Small intestine (tissue), 7 donors: ENCODE results near the gene ADAMTS4. TPM values are rescaled to one million over a fixed set of nuclear protein-coding genes. Genes with fewer than 3 reads are reported as not detected.

Source experiments
- DNase-seq, 2 donors: peaks; one replicate each; pipeline versions ENCODE4 v3.0.0 to v3.0.0-alpha.2; 2013
- FAIRE-seq: peaks from 2 replicates; lab custom pipeline; 2012; peaks lifted over from hg19 to GRCh38; lab: Jason Lieb, UNC
- H3K27ac ChIP-seq, 3 donors: one replicate each; pipeline ENCODE4 v1.5.1; 2013; ENCODE audit warnings: low read length in 2 of 3, mild to moderate bottlenecking in 2 of 3, control low read depth in 1 of 3, inconsistent platforms in 1 of 3, low read depth in 1 of 3, moderate library complexity in 1 of 3
- H3K27me3 ChIP-seq, 3 donors: one replicate each; pipeline ENCODE4 v1.6.1; 2013; ENCODE audit warnings: low read length in 3 of 3, inconsistent platforms in 1 of 3; ENCODE audit not compliant: control insufficient read depth in 3 of 3, insufficient read depth in 3 of 3
- H3K36me3 ChIP-seq, 3 donors: one replicate each; pipeline ENCODE4 v1.6.1; 2013; ENCODE audit warnings: low read length in 3 of 3, inconsistent platforms in 1 of 3, low read depth in 1 of 3, mild to moderate bottlenecking in 1 of 3, moderate library complexity in 1 of 3; ENCODE audit not compliant: control insufficient read depth in 3 of 3, insufficient read depth in 2 of 3
- H3K4me1 ChIP-seq, 3 donors: one replicate each; pipeline ENCODE4 v1.6.1; 2013; ENCODE audit warnings: low read length in 2 of 3, inconsistent platforms in 1 of 3, low read depth in 1 of 3, mild to moderate bottlenecking in 1 of 3, moderate library complexity in 1 of 3; ENCODE audit not compliant: control insufficient read depth in 3 of 3, insufficient read depth in 2 of 3
- H3K4me3 ChIP-seq, 3 donors: one replicate each; pipeline ENCODE4 v1.5.1; 2013; ENCODE audit warnings: low read length in 3 of 3, control low read depth in 1 of 3, inconsistent platforms in 1 of 3, low read depth in 1 of 3, mild to moderate bottlenecking in 1 of 3, moderate library complexity in 1 of 3
- H3K9me3 ChIP-seq, 2 donors: one replicate each; pipeline ENCODE4 v1.6.1; 2013; ENCODE audit warnings: low read depth in 1 of 2, low read length in 1 of 2; ENCODE audit not compliant: control insufficient read depth in 2 of 2, insufficient read depth in 1 of 2
- WGBS, 3 donors: extraction: QIAGEN DNeasy Blood & Tissue Kit; methylation state at CpG; one replicate each; pipeline ENCODE4 v1.1.7; 2013; 5-methylcytosine and 5-hydroxymethylcytosine counted together
- polyA plus RNA-seq, 4 donors: library from polyadenylated mRNA; stranded (reverse) in 3 of 4; unstranded in 1 of 4; fragments of 200-250 nt in 3 of 4; fragments of 120-200 nt in 1 of 4; gene quantifications; one replicate each; pipeline versions ENCODE4 v1.2.1 to v1.2.3, GENCODE V29; 2013
- donor health status: healthy with polysubstance abuse.
- donor health status: control.
- donor health status: control.
- donor health status: Bipolar disorder and iron deficiency.
- donor health status: healthy.

ADAMTS4 gene
- polyA plus RNA-seq, 4 donors: under 0.01 to 7.9 (median 0.78) TPM

DNA sequence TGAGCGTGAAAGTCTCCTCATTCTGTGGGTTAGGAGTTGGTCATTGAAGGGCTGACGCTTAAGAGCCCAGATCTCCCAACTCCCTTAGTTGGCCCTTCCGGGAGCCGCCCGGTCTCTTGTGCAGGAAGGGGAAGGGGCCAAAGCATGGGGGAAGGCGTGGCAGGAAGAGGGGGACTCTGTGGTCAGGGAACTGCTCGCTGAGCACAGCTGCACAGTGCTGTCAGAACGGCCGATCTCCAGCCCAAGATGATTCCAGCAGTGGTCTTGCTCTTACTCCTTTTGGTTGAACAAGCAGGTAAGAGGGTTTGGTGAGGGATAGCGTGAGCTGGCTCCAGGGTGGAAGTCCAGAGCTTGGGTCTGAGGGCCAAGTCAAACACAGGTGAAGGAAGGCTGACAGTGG is 16.2 kb upstream of the ADAMTS4 start, which contains the start of gene FCER1G:
Gene FCER1G, plus strand, starts transcription at position 220 of the 400 bp plus-strand sequence. Its CDS starts 27 bp downstream, at position 247.
- peaks cover 18 to 53% (median 23%) of the 10 kb centered on the region in 3 donors for H3K36me3 ChIP-seq
- WGBS, 3 donors: 62 to 82% (median 81%) methylated on average over 10 of the region's 10 CpGs
- H3K4me3 ChIP-seq: no peak within 1 kb of the TSS
- no peaks in the 10 kb centered on the region for H3K9me3 ChIP-seq
- H3K27me3 ChIP-seq: no peaks in the 10 kb centered on the region
- peaks cover 3 to 40% (median 6%) of the 10 kb centered on the region in 3 donors for H3K4me1 ChIP-seq
- FAIRE-seq (no peak), DNase-seq (no peak)
- peak within 1 kb of the TSS in 1 of 3 donors; percentile 71 for H3K27ac ChIP-seq

DNA sequence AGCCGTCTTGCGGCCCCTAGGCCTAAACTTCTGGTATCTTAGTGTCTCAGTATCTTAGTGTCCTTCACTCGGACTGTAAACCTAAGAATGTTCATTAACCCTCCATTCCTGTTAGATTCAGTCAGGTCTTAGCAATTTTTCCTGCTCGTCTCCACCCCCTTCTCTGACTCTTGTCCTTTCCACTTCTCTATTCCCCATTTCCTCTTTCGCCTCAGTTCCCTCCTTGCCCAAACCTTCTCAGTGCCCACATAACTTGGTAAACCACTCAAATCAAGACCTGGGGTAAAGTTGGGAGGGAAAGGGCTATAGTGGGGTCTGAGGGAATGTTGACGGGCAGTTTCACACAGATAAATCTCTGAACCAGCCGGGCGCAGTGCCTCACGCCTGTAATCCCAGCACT is 15.5 kb upstream of the ADAMTS4 start:
- Histone ChIP-seq H3K27ac (peak overlapping the region in 1 of 3 donors; percentile 10), H3K4me3 (no peak overlapping the region), H3K27me3 (no peaks in the 10 kb centered on the region), H3K36me3 (peaks cover 18 to 59% (median 23%) of the 10 kb centered on the region in 3 donors), H3K9me3 (no peaks in the 10 kb centered on the region), H3K4me1 (peaks cover 3 to 39% (median 6%) of the 10 kb centered on the region in 3 donors)
- FAIRE-seq: no peak
- 88 to 97% (median 94%) methylated on average over 9 of the region's 9 CpGs for WGBS, 3 donors
- DNase-seq: no peak

DNA sequence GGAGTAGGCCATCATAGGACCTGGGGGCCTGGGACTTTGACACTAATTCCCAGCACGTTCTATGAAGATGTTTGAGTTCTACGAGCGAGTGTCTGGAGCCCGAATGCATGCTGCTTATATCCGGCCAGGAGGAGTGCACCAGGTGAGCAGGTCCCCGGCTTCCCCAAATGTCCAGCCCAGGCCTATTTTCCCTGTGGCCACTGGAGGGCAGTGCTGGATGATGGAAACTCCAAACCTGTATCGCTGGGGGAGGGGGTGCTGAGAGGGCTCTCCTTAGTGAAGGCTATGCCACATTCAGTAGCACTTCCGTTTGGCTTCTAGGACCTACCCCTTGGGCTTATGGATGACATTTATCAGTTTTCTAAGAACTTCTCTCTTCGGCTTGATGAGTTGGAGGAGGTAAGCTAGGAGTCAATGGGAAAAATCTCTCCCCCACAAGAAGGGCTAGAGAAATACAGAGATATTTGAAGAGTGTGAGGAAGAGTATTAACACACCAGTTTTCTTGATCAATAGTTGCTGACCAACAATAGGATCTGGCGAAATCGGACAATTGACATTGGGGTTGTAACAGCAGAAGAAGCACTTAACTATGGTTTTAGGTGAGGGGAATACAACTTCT is 11.0 kb upstream of the ADAMTS4 start:
- peaks cover 18 to 81% (median 26%) of the 10 kb centered on the region in 3 donors for H3K36me3 ChIP-seq
- no peak overlapping the region for H3K27ac ChIP-seq
- peaks cover 0 to 7% (median 0%) of the 10 kb centered on the region in 3 donors for H3K4me1 ChIP-seq
- no peak for FAIRE-seq
- no peaks in the 10 kb centered on the region for H3K9me3 ChIP-seq
- no peak overlapping the region for H3K4me3 ChIP-seq
- H3K27me3 ChIP-seq: no peaks in the 10 kb centered on the region
- WGBS, 3 donors: 41 to 42% (median 41%) methylated on average over 11 of the region's 11 CpGs
- peak; percentile 80 to 85 for DNase-seq

DNA sequence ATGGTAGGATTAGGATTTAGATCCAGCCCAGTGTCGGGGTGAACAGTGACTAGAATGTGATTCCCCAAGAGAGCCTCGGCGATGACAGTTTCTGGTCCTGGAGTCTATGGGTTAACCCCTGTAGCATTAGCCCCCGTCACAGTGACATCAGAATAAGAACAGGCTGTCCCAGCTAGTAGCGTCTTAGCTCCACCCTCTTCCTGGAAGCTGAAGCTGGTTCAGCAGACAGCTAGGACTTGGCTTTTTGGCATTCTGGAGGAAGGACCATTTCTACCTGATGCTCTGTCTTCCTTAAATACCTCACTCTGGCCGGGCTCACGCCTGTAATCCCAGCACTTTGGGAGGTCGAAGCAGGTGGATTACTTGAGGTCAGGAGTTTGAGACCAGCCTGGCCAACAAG is 8.3 kb upstream of the ADAMTS4 start:
- Histone ChIP-seq H3K36me3 (peaks cover 9 to 60% (median 12%) of the 10 kb centered on the region in 3 donors), H3K4me1 (peaks cover 0 to 16% (median 6%) of the 10 kb centered on the region in 3 donors), H3K9me3 (no peaks in the 10 kb centered on the region), H3K4me3 (no peak overlapping the region), H3K27me3 (no peaks in the 10 kb centered on the region), H3K27ac (peak overlapping the region in 1 of 3 donors; percentile 76)
- FAIRE-seq (no peak), DNase-seq (no peak)
- 64 to 83% (median 71%) methylated on average over 8 of the region's 8 CpGs for WGBS, 3 donors

DNA sequence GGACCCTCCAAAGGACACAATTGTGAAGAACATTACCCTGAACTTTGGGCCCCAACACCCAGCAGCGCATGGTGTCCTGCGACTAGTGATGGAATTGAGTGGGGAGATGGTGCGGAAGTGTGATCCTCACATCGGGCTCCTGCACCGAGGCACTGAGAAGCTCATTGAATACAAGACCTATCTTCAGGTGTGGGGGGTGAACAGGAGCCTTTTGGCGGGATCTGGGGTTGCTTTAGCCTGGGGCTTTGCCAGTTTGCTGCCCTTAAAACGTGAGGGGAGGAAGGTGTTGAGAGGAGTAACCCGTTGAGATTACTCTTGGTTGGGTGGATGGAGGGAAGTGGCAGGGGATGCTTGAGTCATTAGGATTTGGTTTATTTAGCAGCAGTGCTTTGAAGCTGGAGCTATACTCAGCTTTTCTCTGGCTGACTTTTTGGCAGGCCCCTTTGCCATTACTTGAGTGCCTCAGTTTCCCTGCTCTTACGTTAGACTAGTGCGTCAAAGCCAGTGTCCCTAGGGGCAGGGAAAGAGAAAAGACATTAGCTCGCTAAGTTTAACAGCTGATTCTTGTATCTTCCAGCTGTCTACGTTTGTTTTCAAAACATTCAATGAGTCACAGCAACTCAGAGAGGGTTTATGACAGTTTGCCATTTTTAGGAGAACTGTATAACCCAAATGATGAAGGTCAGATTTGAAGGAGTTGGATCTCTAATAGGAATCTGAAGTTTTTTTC is 7.7 kb upstream of the ADAMTS4 start:
- Histone ChIP-seq H3K4me1 (peaks cover 0 to 19% (median 7%) of the 10 kb centered on the region in 3 donors), H3K9me3 (no peaks in the 10 kb centered on the region), H3K4me3 (no peak overlapping the region), H3K27ac (peak overlapping the region in 1 of 3 donors; percentile 76), H3K36me3 (peaks cover 5 to 55% (median 10%) of the 10 kb centered on the region in 3 donors), H3K27me3 (no peaks in the 10 kb centered on the region)
- FAIRE-seq (no peak), DNase-seq (no peak)
- 82 to 83% (median 82%) methylated on average over 12 of the region's 12 CpGs for WGBS, 3 donors

DNA sequence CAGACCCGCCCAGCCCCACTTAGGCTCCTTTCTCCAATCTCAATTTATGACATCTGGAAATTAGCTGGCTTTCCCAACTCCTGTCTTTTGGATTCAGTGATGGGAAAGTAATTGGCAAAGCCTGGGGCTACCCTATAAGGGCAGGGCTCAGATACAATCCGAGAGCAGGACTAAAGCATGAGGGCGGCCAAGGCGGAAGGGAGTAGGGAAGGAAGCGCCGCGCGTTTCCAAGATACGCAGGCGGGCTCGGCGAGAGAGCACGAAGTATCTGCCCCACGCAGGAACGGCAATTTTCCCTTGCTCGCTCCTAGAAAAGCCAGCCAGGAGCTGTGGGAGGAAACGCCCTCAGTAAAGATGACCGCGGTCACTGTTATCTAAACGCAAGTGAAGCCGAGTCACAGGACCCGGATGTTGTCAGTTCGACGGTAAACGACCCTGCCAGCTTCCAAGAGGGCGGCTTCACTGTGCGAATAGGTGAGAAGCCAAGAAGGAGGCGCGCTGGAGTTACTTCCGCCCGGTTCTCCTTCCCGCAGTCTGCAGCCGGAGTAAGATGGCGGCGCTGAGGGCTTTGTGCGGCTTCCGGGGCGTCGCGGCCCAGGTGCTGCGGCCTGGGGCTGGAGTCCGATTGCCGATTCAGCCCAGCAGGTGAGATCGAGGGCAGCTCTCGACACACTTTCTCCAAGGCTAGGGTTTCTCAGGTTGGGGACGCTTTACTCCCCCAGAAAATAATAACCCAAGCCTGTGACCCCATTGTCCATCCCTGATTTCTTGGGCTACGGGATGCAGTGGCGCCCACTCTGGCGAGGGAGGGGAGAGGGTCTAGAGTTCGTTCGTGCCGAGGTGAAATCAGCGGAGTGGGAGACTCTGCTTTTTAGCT is 3.2 kb upstream of the ADAMTS4 start, which contains the start of gene NDUFS2:
Gene NDUFS2, plus strand, starts transcription at position 532 of the 877 bp plus-strand sequence. Its CDS starts 19 bp downstream, at position 551.
- 2 to 3% (median 2%) methylated on average over 50 to 53 of the region's 53 CpGs for WGBS, 3 donors
- DNase-seq (peak; percentile 99), FAIRE-seq (no peak)
- H3K36me3 ChIP-seq: peaks cover 0 to 16% (median 3%) of the 10 kb centered on the region in 3 donors
- no peaks in the 10 kb centered on the region for H3K9me3 ChIP-seq
- H3K27ac ChIP-seq: peak within 1 kb of the TSS; percentile 87 to 98 (median 94)
- H3K4me1 ChIP-seq: peaks cover 0 to 42% (median 9%) of the 10 kb centered on the region in 3 donors
- H3K27me3 ChIP-seq: no peaks in the 10 kb centered on the region
- H3K4me3 ChIP-seq: peak within 1 kb of the TSS; percentile 68 to 79 (median 77)

DNA sequence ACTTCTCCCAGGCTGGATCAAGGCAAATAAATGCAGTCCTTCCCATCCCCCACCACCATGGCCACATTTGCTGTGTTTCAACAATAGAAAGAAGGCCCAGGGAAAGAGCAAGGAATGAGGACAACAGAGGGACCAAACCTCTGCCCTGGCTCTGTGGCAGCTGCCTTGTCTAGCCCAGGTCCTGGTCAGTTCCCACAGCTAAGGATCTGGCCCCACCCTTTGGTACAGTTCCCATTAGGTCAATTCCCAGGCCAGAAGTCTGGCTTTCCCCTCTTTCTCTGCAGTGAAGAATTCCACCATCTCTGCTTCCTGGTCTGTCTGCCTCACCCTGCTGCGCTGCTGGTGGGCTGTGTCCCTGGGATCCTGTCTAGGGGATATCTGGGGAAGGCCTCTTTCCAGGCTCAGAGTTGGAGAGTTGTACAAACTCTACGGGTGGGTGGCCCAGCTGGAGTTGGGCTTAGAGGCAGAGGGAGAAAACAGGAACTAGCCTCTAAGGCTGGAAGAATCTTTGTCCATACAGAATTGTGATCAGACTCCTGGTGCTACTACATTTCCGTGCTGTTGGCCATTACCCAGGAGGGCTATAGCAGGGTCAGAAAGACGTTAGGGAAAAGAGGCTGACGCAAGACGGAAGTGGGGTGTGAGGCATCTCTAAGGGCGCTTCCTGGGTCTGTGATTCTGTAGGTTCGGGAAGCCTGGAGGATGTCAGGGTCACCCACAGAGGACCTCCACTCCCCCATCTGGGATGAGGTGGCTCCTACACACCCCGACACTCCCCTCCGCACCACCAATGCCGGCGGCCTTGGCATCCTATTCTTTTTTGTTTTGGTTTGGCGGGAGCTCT is 2.4 kb upstream of the ADAMTS4 start:
- Histone ChIP-seq H3K27ac (peak overlapping the region; percentile 87 to 98 (median 94)), H3K36me3 (peaks cover 0 to 9% (median 0%) of the 10 kb centered on the region in 3 donors), H3K27me3 (no peaks in the 10 kb centered on the region), H3K4me1 (peaks cover 0 to 42% (median 9%) of the 10 kb centered on the region in 3 donors), H3K9me3 (no peaks in the 10 kb centered on the region), H3K4me3 (peak overlapping the region in 2 of 3 donors; percentile 46 to 68)
- DNase-seq (peak in 1 of 2 donors; percentile 23), FAIRE-seq (no peak)
- 61 to 83% (median 82%) methylated on average over 13 of the region's 13 CpGs for WGBS, 3 donors
